T-helper 2 cell treated with Interferon-gamma antibody and Interleukin-4, amounts not matched to agents 5 μg/mL and 100 μg/mL, for 36 hours (primary cell): Measurements from ENCODE around the gene PPP2CA.

Experiments
- DNase-seq: peaks from one replicate; pipeline ENCODE4 v3.0.0; 2021; ENCODE audit warnings: low spot score
- H3K27ac Mint-ChIP-seq: one replicate; pipeline ENCODE4 v1.8.0; 2021; ENCODE audit warnings: mild to moderate bottlenecking, mixed read lengths
- H3K27me3 Mint-ChIP-seq: one replicate; pipeline ENCODE4 v1.8.0; 2021; ENCODE audit warnings: low read depth, mixed read lengths
- H3K36me3 Mint-ChIP-seq: one replicate; pipeline ENCODE4 v1.8.0; 2021; ENCODE audit warnings: low read depth, mixed read lengths
- H3K4me1 Mint-ChIP-seq: one replicate; pipeline ENCODE4 v1.8.0; 2021; ENCODE audit warnings: low read depth, mixed read lengths
- H3K4me3 Mint-ChIP-seq: one replicate; pipeline ENCODE4 v1.8.0; 2022; ENCODE audit warnings: mild to moderate bottlenecking, moderate library complexity, mixed read lengths
- H3K9me3 Mint-ChIP-seq: one replicate; pipeline ENCODE4 v1.8.0; 2021; ENCODE audit warnings: mixed read lengths

PPP2CA gene

GRCh38 chr5:134195666-134196065 lies 30.2 kb downstream of the PPP2CA start:
- Mint-ChIP-seq H3K27ac (no peak overlapping the region), H3K36me3 (peaks cover 50% of the 10 kb centered on the region), H3K4me1 (peaks cover 2% of the 10 kb centered on the region), H3K9me3 (no peaks in the 10 kb centered on the region), H3K4me3 (no peak overlapping the region), H3K27me3 (no peaks in the 10 kb centered on the region)
- DNase-seq = no peak

- no peaks in the 10 kb centered on the region for H3K27me3 Mint-ChIP-seq
- no peak overlapping the region for H3K4me3 Mint-ChIP-seq
- no peaks in the 10 kb centered on the region for H3K9me3 Mint-ChIP-seq
- H3K4me1 Mint-ChIP-seq = no peaks in the 10 kb centered on the region
- no peak for DNase-seq
- no peak overlapping the region for H3K27ac Mint-ChIP-seq
- peaks cover 3% of the 10 kb centered on the region for H3K36me3 Mint-ChIP-seq
These were observed 36.8 kb downstream of the PPP2CA start for GRCh38 chr5:134189031-134189430.

- Mint-ChIP-seq H3K27me3 (no peaks in the 10 kb centered on the region), H3K9me3 (no peaks in the 10 kb centered on the region), H3K4me1 (no peaks in the 10 kb centered on the region), H3K36me3 (no peaks in the 10 kb centered on the region), H3K4me3 (no peak overlapping the region), H3K27ac (no peak overlapping the region)
- no peak for DNase-seq
These were observed 37.8 kb downstream of the PPP2CA start for GRCh38 chr5:134188092-134188491.

- Mint-ChIP-seq H3K36me3 (no peaks in the 10 kb centered on the region), H3K4me3 (no peak overlapping the region), H3K27ac (no peak overlapping the region), H3K27me3 (no peaks in the 10 kb centered on the region), H3K9me3 (no peaks in the 10 kb centered on the region), H3K4me1 (no peaks in the 10 kb centered on the region)
- peak; percentile 62 for DNase-seq
These were observed 41.4 kb downstream of the PPP2CA start for GRCh38 chr5:134184155-134185135.

- no peaks in the 10 kb centered on the region for H3K36me3 Mint-ChIP-seq
- no peak overlapping the region for H3K4me3 Mint-ChIP-seq
- H3K27ac Mint-ChIP-seq = no peak overlapping the region
- H3K4me1 Mint-ChIP-seq = no peaks in the 10 kb centered on the region
- no peaks in the 10 kb centered on the region for H3K27me3 Mint-ChIP-seq
- DNase-seq = no peak
- H3K9me3 Mint-ChIP-seq = no peaks in the 10 kb centered on the region
These were observed 42.4 kb downstream of the PPP2CA start for GRCh38 chr5:134183481-134183880.

- DNase-seq = no peak
- peaks cover 10% of the 10 kb centered on the region for H3K36me3 Mint-ChIP-seq
- no peaks in the 10 kb centered on the region for H3K9me3 Mint-ChIP-seq
- H3K27me3 Mint-ChIP-seq = no peaks in the 10 kb centered on the region
- H3K4me1 Mint-ChIP-seq = peaks cover 16% of the 10 kb centered on the region
- peak overlapping the region; percentile 26 for H3K27ac Mint-ChIP-seq
- peak overlapping the region; percentile 91 for H3K4me3 Mint-ChIP-seq
These were observed 47.8 kb downstream of the PPP2CA start for GRCh38 chr5:134178096-134178419.

- no peak for DNase-seq
- Mint-ChIP-seq H3K4me1 (peaks cover 16% of the 10 kb centered on the region), H3K36me3 (peaks cover 11% of the 10 kb centered on the region), H3K27ac (peak overlapping the region; percentile 97), H3K27me3 (no peaks in the 10 kb centered on the region), H3K9me3 (no peaks in the 10 kb centered on the region), H3K4me3 (peak overlapping the region; percentile 91)
These were observed 48.3 kb downstream of the PPP2CA start for GRCh38 chr5:134177369-134178095.

- Mint-ChIP-seq H3K4me1 (peaks cover 19% of the 10 kb centered on the region), H3K36me3 (peaks cover 17% of the 10 kb centered on the region), H3K4me3 (peak within 1 kb of the TSS; percentile 91), H3K9me3 (no peaks in the 10 kb centered on the region), H3K27ac (peak within 1 kb of the TSS; percentile 97), H3K27me3 (no peaks in the 10 kb centered on the region)
- peak; percentile 87 for DNase-seq
These were observed 49.1 kb downstream of the PPP2CA start, which contains the start of gene SKP1 for GRCh38 chr5:134176511-134177368. Gene SKP1 (minus strand): TSS chr5:134176950. CDS start chr5:134174022, 2,928 bp downstream.

- H3K36me3 Mint-ChIP-seq = peaks cover 23% of the 10 kb centered on the region
- H3K9me3 Mint-ChIP-seq = no peaks in the 10 kb centered on the region
- H3K4me1 Mint-ChIP-seq = peaks cover 23% of the 10 kb centered on the region
- DNase-seq = no peak
- peak overlapping the region; percentile 97 for H3K27ac Mint-ChIP-seq
- H3K4me3 Mint-ChIP-seq = peak overlapping the region; percentile 91
- no peaks in the 10 kb centered on the region for H3K27me3 Mint-ChIP-seq
These were observed 49.9 kb downstream of the PPP2CA start for GRCh38 chr5:134175921-134176510.

GRCh38 chr5:134174841-134175839 lies 50.7 kb downstream of the PPP2CA start:
- no peak for DNase-seq

GRCh38 chr5:134171972-134172371 lies 53.9 kb downstream of the PPP2CA start:
- no peaks in the 10 kb centered on the region for H3K27me3 Mint-ChIP-seq
- H3K36me3 Mint-ChIP-seq = peaks cover 40% of the 10 kb centered on the region
- H3K27ac Mint-ChIP-seq = no peak overlapping the region
- DNase-seq = no peak
- peaks cover 23% of the 10 kb centered on the region for H3K4me1 Mint-ChIP-seq
- no peak overlapping the region for H3K4me3 Mint-ChIP-seq
- H3K9me3 Mint-ChIP-seq = no peaks in the 10 kb centered on the region

More at GRCh38 chr5:134174841-134175839, 50.7 kb downstream of the PPP2CA start:
- H3K27me3 Mint-ChIP-seq = no peaks in the 10 kb centered on the region
- peak overlapping the region; percentile 91 for H3K4me3 Mint-ChIP-seq
- H3K4me1 Mint-ChIP-seq = peaks cover 23% of the 10 kb centered on the region
- no peaks in the 10 kb centered on the region for H3K9me3 Mint-ChIP-seq
- H3K27ac Mint-ChIP-seq = peak overlapping the region; percentile 97
- H3K36me3 Mint-ChIP-seq = peaks cover 25% of the 10 kb centered on the region

GRCh38 chr5:134162592-134162991 lies 63.3 kb downstream of the PPP2CA start:
- Mint-ChIP-seq H3K9me3 (peaks cover 7% of the 10 kb centered on the region), H3K4me3 (no peak overlapping the region), H3K27ac (no peak overlapping the region), H3K4me1 (peaks cover 4% of the 10 kb centered on the region), H3K27me3 (no peaks in the 10 kb centered on the region), H3K36me3 (peaks cover 53% of the 10 kb centered on the region)
- no peak for DNase-seq
